Myocyte (in vitro differentiated cells): ENCODE results near the gene ATP9A. TPM values are rescaled to one million over a fixed set of nuclear protein-coding genes. Genes with fewer than 3 reads are reported as not detected.
"Not testable (repeated sequence)": the region's sequence is repeated elsewhere in the genome, so short reads cannot be mapped to it uniquely, and the experiment has no call there.

ENCODE experiments used
- DNase-seq: peaks from one replicate; pipeline ENCODE4 v3.0.0-alpha.2; 2012; ENCODE audit warnings: low read depth
- total RNA-seq: library from RNA; depleted of rRNA; stranded (reverse); fragments of >200 nt; gene quantifications from 2 replicates; pipeline ENCODE4 v1.2.3, GENCODE V29; 2014

Gene ATP9A
- total RNA-seq, 1 donor from 2014 or later: 13.3 TPM

DNA sequence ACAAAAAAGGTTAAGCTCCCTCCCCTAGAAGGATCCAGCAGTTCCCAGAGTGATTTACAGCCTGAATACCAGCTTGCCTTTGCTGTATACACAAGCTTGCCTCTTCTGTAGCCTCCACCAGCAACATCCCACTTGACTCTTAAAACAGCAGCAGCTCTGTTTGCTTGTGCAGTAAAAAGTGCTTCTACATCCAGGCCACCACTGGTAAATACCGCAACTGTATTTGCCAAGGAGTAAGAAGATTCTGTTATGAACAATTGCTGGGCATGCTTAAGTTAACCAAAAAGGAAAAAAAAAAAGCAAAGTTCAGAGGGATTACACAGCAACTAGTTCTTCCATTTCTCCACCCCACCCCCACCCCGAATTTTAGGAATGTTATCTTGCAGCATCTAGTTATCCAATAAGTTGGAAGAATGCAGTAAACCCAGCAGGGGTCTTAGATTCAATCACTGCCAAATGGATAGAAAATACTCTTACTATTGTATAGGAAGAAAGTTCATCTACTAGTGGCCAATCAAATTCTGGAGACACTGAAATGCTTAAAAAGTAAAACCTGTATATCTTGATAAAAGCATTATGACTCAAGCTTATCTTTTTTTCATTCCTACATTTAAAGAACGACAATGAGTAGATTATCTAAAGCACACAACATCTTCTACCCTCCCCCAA, 29.3 kb upstream of the ATP9A start:
- no peak for DNase-seq

DNA sequence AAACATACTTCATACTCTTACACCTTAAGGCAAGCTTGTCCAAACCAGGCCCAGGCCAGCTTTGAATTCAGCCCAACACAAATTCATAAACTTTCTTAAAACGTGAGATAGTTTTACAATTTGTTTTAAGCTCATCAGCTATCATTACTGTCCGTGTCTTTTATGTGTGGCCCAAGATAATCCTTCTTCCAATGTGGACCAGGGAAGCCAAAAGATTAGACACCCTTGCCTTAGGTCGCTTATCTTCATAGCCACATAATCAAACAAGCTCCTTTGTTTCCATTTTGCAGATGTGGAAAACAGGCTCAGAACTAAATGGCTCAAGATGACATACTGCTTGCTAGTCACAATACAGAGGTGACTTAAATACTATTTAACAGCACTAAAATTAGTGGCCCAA, 28.1 kb upstream of the ATP9A start:
- DNase-seq: no peak

DNA sequence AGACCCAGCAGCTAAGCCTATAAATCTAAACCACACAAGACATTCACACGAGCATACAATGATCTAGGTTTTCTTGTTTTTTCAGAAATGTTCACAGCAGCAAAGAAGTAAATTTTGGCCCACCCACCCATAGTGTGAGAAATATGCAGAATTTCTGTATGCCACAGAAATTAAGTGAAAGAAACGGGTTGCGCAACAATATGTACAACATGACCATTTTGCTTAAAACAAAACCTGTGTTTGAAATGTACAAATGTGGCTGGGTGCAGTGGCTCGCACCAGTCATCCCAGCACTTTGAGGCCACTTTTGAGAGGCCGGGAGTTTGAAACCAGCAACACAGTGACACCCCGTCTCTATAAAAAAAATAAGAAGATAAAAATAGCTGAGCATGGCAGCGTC, 24.8 kb upstream of the ATP9A start:
- DNase-seq: no peak

DNA sequence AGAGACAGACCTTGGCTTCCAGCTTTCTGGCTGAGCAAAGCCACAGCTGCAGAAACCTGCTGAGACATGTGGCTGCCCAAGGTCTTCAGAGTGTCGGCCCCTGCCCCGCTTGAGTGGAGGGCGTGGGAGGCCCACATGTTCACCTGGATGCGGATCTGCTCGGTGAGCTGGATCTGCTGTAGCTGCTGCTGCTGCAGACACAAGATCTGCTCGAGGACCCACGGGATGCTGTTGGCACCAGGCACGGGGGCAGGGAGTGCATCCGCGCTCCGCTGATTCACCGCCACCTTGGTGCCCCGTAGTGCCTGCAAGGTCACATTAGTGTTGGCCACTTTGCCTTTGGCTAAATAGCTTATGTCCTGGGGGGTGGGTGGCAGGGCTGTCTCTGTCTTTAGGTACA, 23.4 kb upstream of the ATP9A start:
- DNase-seq: no peak

DNA sequence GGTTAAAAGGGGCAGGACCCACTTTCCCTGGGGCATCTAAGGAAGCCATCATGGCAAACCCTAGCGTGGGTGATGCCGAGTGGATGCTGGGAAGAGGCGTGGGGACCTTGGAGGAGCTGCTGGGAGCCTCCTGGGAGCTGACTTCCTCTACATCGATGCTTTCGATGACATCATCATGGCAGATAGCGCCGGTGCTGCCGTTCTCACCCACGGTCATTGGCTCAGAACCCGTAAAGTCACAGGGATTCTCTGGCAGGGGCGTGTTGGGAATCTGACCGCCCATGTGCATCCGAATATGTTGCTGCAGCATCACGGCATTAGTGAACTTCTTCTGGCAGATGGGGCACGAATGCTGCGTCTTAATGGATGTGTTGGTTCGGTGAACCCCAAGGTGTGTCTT, 22.1 kb upstream of the ATP9A start:
- no peak for DNase-seq

DNA sequence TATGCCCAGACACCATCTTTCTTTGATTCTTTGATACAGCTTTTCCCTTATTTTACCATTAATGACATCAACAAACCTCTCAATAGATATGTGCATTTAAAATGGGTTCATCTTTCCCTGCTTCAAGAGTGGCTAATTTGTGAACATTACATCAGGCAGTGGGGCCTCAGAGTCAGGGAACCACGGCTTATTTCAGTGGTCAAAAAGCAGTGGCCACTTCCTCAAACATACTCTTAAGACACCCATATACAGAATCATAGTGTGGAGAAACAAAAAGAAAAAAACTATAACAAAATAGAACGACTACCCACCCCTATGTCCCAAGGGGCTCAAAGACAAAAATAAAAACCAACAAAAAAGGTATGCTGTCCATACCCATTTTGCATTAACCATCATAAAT, 21.2 kb upstream of the ATP9A start:
- no peak for DNase-seq

DNA sequence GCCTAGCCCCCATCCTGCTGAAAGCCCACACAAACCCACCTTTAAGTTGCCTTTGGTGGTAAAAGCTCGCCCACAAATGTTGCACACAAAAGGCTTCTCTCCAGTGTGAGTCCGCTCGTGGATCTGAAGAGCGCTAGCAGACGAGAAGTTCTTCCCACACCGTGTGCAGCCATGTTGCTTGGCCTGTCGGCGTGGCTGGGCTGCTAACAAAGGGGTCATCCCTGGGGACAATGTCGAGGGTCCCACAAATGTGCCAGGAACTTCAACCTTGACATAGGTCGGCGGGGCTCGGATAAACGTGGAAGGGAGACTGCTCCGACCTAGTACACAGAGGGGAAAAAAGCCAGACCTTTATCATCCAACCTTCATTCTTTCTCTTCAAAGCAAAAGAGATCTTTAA, 20.6 kb upstream of the ATP9A start:
- no peak for DNase-seq

DNA sequence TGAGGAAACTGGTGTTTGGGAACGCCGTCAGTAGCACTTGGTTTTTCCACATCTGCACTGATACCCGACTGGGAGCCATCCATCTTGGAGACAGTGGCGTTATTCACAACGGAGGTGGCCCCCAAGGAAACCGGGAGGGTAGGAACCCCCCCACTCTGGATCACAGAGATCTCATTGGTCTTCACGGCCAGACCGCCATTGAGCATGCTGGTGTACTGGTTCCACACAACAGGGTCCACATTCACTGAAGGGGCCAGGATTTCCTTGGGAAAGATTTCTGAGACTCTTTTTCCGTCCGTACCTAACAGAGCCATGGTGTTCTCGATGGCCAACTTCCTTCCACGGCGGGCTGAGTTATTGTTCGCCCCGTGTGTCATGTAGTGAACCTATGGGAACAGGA, 16.1 kb upstream of the ATP9A start:
- DNase-seq: no peak

DNA sequence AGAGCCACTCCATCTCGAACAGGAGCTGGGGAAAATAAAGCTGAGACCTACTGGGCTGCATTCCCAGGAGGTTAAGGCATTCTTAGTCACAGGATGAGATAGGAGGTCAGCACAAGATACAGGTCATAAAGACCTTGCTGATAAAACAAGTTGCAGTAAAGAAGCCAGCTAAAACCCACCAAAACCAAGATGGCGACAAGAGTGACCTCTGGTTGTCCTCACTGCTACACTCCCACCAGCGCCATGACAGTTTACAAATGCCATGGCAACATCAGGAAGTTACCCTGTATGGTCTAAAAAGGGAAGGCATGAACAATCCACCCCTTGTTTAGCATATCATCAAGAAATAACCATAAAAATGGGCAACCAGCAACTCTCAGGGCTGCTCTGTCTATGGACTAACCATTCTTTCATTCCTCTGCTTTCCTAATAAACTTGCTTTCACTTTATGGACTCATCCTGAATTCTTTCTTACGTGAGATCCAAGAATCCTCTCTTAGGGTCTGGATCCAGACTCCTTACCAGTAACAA, 10.1 kb upstream of the ATP9A start:
- not testable (repeated sequence) for DNase-seq

DNA sequence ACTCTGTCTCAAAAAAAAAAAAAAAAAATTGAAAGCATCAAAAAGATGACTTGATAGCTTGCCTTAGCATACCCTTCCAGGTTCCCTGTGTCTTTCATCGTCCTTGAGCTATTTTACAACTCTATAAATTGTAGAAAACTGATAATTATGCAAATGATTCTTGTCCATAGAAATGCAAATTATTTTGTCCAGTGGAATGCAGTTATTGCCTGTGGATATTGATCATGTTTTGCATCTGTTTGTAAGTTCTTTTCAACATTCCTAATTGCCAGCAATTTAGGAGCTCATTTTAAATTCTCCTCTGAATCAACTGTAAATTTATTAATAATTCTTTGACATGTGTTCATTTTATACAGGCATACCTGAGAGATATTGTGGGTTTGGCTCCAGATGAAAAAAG, 7.1 kb upstream of the ATP9A start:
- no peak for DNase-seq

DNA sequence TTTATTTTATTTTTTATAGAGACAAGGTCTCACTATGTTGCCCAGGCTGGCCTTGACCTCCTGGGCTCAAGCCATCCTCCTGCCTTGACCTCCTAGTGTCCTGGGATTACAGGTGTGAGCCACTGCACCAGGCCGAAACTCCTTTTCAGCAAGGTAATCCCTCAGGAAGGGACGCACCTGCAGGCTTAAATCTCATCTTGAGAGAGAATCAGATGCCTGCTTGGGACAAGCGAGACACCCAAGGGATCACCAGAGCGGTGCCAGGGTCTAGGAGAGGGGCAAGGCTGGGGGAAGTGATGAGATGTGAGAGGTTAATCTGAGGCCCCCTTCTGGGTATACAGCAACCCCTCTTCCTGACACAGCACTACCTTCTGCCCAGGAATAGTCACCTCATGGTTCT, 4.0 kb upstream of the ATP9A start:
- no peak for DNase-seq

DNA sequence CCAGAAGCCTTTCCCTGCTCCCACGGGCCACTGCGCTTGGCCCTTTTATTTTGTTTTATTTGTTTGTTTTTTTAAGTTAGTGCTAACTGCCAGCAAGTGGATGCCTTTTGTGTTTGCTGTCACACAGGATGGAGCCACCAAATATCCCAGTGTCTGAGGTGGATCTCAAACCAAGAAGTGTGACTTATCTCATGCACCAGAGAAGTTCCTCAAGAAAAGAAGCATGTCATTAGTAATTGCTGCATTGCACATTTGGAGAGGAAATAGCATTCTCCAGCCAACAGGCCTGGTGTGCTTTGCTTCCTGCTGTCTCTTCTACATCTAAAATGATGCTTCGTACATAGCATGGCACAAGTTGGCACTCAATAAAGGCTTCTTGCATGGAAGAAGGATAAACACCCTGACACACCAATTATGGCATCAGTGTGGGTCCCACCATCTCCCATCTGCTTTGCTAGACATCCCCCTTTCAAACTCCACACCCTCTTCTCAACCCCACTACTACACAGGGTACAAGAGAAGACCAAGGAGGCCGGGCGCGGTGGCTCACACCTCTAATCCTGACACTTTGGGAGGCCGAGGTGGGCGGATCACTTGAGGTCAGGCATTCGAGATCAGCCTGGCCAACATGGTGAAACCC, 1.9 kb upstream of the ATP9A start:
- no peak for DNase-seq

DNA sequence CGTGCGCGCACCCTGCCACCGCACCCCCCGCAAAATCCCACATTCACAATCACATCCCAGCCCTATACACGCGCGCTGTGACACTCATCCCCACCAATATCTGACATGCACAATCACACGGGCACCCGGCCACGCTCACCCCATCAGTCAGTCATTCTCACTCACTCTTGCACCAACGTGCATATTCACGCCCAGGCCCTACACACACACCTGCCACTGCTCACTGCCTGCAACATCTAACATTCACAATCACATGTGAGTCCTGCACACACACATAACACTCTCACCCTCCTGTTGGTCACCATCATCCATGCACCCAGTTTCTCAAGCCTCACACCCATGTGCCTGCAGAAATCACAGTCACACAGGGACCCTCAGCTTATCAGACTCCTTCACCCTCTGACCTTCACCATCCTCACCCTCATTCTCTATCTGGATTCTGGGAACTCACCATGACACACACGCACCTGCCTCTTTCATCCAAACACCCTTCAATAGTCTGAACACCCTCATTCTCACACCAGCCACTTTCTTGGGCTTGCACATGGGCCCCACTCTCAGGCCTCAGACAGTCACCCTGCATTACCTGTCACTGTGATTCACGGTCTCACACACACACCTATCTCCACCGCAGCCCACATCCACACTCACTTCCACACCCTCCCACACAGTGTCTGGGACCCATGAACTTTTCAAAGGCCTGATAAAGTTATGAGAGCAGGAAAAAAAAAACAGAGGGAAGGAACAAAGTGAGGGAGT, 748 bp upstream of the ATP9A start:
- DNase-seq: no peak

DNA sequence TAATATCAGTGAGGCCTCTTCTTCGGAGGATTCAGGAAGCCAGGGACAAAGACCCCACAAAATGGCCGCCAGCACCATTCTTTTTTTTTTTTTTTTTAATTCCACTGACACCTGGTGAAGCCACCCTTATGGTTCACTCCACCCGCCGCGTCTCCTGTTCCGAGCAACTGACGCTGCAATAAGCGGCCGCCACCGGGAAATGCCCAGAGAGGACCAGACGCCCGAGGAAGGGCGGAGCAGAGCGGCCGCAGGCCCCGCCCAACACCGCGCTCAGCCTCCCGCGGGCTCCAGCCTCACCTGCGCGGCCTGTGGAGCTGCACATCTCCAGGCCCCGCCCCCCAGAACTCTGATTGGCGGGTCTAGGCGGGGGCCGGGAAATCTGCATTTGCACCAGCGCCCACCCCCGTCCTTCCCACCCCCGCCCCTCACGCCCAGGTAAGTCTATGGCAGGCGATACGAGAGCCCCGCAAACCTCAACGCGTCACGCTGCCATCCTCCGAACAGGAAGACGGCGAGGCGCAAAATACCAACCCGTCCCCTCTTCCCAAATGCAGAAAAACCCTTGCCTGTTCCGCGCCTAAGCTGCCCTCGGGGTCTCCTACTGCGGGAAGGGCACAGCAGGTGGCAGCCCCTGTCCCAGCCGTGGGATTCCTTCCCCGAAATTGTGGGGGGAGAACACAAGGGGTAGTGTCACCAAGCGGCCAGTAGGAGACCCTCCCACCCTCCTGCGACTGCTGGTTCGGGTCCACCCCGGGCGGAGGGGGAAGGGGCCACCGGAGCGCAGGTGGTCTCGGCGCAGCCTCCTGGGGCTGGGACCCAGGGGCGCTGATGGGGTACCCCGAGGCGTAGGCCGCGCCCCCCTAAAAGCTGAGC, 960 bp downstream of the ATP9A start:
- DNase-seq: no peak

DNA sequence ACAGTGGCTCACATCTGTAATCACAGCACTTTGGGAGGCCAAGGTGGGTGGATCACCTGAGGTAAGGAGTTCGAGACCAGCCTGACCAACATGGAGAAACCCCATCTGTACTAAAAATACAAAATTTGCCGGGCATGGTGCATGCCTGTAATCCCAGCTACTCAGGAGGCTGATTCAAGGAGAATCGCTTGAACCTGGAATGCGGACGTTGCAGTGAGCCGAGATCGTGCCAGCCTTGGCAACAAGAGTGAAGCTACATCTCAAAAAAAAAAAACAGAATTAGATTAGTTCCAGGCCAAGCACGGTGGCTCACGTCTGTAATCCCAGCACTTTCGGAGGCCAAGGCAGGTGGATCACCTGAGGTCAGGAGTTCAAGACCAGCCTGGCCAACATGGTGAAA, 2.8 kb downstream of the ATP9A start:
- not testable (repeated sequence) for DNase-seq

DNA sequence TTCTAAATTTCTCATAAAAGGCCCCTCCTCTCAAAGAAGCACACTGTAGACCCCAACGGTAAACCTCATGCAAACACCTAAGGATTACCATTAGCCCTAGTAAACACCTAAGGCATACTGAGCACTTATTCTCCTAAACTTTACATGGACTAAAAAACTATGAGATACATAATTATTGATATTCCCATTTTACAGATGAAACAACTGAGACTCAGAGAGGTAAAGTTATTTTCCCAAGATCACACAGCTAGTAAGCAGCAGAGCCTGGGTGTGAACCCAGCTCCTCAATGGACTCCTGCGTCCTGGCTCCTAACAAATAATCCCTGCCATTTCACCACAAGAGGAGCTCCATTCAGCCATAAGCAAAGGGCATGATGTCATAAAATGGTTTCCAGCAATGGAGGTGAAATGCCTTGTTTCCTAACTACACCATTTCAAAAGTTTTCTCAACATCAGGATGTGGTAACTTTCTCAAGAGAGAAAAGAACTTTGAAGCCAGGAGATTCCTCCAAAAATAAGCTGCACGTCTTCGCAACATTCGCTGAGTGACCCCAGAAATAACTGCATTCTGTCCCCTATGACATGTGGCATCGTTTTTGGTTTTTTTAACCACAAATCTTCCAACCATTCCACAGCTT, 4.1 kb downstream of the ATP9A start:
- DNase-seq: no peak

DNA sequence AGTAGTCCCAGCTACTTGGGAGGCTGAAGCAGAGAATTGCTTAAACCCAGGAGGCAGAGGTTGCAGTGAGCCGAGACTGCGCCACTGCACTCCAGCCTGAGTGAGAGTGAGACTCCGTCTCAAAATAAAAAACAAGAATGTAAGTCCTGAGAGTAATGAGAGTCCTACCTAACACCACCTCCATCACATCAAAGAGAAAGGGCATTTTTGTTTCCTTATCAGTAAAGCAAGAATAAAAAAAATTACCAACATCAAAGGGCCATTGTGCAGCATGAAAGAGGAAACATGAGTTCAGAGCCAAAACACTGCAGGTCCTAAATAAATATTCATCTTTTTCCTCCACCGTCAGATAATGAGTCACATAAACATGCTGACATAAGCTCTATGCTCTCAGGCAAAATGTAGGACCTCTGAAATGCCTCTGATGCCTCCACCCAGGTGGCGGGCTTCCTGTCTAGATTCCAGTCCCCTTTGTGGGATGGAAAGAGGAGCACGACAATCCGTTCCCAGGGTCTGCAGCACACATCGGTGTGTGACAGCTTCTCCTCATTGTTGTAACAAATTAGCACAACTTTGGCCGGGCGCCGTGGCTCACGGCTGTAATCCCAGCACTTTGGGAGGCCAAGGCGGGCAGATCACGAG, 7.2 kb downstream of the ATP9A start:
- no peak for DNase-seq

DNA sequence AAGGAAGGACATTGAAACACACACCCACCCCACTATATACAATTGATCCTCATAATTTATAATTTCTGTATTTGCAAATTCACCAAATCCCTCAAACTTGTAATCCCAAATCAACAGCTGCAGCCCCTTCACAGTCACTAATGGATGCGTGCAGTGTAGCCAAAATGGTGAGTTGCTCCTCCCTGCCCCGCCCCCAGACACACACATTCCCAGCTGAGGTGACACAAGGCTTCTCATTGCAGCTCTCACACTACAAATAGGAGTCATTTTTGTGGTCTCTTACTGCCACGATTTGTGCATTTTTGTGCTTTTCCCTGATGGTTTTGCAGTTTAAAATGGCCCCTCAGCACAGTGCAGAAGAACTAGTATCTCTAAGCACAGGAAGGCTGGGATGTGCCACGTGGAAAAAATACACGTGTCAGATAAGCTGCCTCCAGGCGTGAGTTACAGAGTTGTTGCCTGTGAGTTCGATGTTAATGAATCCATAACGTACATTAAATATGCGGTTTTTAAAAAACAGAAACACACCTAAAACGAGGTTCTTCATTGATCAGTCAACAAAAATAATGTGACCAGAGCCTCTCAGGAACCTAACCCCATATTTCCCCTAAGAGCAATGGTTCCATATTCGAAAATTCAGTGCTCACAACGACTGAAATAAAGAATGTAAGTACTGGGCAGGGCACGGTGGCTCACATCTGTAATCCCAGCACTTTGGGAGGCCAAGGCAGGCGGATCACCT, 8.2 kb downstream of the ATP9A start:
- DNase-seq: no peak

DNA sequence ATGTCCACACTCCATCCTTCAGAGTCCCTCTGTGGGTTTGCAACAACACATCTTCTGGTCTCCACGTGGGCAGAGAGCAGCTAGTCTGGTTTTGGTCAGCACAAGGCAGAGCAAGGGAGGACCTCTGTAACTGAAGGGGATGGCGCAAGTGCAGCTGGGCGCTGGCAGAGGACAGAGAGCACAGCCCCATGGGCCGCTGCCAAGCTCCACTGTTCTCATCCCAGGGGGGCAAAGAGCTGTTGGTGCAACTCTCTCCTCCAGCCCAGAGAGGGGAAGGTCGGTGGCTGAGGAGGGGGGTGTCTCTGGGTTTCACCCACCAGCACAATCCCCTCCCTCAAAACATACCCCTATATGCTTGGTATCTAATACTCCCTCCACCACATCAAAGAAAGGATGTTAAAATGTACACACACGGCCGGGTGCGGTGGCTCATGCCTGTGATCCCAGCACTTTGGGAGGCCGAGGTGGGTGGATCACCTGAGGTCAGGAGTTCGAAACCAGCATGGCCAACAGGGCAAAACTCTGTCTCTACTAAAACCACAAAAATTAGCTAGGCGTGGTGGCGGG, 9.1 kb downstream of the ATP9A start:
- DNase-seq: no peak
